HL-60/S4 (cell line): ENCODE data around the gene BHLHA15.
"Not testable (repeated sequence)": the region's sequence is repeated elsewhere in the genome, so short reads cannot be mapped to it uniquely, and the experiment has no call there.

ENCODE experiments used
- in situ Hi-C: fragments of 300-500 bp; cut with MboI; formaldehyde crosslinking; loops from 2 replicates; pipeline ENCODE4 v1.14.3; 2022; ENCODE audit warnings: low sequenced_read_pairs

The BHLHA15 gene

DNA sequence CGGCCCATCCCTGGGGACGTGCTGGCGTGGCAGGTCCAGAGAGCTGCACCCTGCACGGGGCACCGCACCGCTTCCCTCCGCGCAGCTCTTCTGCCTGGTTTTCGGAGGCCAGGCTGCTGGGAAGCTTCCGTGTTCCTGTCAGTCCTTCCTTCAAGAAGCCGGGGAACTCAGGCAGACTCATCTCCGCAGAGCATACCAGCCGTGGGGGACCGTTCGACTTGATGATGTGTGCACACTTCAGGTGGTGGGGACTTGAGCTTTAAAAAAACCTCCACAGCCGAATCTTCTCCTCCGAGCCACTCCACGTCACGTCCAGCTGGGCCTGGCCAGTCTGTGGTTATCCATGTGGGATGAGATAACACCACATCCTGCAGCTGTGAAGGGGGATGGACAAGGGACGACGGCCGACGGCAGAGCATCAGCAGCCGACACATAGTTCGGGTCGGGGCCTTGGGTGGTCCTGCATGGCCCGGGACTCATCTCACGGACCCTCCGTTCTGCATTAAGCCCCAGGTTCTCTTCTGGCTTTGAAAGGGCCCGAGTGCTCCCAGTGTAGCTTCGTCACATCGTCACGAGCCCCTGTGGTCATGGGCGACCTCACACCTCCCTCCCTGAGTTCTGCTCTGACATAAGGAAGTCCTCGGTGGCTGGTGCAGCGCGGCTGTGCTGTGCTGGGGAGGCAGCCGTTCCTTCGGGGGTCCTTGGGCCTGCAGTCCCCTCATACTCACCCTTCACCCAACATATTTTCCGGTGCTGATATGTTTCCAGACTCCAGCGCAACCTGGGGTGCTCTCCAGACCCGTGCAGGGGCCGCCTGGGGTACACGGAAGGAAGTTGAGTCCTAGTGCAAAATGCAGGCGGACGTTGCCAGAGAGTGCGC lies 4.5 kb upstream of the BHLHA15 start:
- in situ Hi-C loops, result no loop called here

DNA sequence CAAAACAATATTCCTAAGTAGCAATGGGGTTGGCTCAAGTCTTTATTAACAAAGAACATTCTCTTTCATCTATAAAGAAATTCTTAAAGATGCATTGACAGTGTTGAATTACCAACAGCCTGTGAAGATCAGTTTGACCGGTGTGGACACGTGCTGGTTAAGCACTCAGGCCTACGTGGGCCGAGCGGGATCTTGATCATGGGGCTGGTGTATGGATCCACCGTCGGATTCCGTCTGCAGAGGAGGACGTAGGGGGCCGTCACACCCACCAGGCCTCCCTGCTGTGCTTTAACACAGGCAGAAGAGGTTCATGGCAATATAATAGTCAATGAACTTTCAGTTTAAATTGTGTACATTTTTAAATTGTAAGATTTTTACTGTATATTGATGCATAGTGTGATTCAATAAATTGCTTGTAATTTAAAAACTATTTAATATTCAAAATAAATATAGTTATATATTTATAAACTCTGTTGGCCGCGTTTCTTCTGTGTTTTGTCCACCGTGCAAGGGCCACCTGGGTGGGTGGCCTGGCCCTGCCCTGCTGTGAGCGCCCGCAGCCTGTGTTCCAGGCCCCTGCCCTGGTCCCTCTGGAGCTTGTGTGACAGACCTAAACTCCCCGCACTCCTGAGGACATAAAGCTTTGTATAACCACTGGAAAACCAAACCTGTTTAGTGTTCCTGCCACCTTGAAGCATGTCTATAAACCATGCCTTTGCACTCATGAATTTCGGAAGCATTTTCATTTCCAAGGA lies 1.9 kb upstream of the BHLHA15 start:
- in situ Hi-C loops, result no loop called here

DNA sequence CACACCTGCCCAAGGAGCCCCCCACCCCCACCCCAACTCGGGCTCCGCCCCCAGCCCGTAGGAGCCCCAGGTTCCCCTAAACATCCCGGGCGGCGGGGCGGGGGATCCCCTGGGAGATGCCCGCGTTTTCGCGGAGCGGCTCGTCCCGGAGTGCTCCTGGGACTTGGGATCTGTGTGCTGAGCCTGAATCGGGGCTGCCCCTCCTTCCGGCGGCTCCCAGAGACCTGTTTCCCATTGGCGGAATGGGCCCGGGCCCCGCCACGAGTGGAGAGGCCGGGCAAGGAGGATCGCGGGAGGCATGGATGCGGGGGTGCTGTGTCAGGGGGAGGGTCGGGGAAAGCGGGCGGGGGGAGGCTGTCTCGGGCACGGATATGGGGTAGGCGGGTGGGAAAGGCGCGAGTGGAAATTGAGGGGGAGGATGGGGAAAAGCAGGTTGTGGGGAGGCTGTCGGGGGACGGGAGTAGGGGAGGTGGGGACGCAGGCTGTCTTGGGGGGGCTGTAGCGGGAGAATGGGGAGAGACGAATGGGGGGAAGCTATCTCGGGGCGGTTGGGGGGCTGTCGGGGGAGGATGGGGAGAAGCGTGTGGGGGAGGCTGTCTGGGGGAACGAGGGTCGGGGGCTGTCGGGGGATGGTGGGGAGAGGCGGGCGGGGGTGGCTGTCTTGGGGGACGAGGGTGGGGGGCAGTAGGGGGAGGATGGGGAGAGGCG lies 572 bp upstream of the BHLHA15 start:
- in situ Hi-C loops, result no loop called here

DNA sequence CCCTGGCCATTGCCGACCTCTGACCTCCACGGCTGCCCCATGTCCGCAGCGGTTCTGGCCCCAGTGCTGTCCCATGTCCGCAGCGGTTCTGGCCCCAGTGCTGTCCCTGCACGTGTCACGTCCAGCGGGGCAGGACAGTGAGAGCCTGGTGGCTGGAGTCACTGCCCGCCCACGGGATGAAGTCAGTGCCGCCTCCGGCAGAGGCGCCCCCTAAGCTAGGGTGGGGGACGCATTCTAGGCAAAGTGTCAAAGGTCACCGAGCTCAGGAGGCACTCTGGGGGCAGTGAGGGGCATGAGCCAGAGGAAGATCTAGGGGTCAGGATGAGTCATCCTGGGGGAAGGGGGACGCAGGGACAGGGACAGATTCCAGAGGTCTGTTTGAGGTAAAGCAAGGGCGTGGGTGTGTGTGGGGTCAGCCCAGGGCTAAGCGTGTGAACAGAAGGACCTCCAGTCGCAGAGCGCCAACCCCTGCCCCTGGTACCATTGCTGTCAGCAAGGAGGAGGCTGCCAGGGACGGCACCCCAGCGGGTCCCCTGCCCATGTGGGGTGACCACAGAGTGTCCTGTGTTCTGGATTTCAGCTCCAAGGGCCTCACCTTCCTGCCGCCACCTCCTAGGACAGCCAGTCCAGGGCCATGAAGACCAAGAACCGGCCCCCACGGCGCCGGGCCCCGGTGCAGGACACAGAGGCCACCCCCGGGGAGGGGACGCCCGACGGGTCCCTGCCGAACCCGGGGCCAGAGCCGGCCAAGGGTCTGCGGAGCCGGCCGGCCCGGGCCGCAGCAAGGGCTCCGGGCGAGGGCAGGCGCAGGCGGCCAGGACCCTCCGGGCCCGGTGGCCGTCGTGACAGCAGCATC lies 665 bp downstream of the BHLHA15 start:
- in situ Hi-C loops, result no loop called here

DNA sequence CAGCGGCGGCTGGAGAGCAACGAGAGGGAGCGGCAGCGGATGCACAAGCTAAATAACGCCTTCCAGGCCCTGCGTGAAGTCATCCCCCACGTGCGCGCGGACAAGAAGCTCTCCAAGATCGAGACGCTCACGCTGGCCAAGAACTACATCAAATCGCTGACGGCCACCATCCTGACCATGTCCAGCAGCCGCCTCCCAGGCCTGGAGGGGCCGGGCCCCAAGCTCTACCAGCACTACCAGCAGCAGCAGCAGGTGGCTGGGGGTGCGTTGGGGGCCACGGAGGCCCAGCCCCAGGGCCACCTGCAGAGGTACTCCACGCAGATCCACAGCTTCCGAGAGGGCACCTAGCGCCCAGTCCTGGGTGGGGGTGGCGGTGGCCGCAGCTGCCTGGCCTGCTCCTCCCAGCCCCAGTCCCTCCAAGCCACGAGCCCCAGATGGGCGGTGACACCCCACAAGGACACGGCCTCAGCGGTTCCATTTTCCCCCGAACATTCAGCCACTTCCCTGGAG lies 1.3 kb downstream of the BHLHA15 start:
- in situ Hi-C loops, result no loop called here

DNA sequence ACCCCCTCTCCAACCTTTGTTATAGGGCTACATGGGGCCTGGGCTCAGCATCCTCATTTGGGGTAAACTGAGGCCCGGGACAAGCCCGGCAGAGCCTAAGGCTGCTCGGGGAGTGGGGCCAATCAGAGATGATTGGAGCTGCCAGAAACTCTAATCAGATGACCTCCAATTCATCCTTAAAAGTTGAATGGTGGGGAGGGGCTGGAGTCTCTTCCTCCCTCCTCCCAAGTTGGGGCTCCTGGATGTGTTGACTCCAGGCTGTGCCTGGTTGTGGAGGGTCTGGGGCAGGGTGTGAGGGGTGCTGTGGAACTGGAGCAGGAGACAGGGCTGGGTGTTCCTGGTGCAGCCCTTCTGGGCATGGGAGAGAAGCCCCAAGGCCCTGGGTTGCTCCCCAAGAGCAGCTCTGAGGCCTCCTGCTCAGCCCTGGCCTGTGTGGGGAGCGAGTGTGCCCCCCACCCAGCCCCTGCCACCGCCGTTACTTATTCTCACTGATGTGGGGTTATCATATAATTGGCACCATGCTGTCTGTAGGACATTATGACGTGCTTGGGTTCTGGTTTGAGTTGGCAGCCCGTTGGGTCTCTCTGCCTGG lies 2.2 kb downstream of the BHLHA15 start:
- in situ Hi-C loops, result no loop called here

DNA sequence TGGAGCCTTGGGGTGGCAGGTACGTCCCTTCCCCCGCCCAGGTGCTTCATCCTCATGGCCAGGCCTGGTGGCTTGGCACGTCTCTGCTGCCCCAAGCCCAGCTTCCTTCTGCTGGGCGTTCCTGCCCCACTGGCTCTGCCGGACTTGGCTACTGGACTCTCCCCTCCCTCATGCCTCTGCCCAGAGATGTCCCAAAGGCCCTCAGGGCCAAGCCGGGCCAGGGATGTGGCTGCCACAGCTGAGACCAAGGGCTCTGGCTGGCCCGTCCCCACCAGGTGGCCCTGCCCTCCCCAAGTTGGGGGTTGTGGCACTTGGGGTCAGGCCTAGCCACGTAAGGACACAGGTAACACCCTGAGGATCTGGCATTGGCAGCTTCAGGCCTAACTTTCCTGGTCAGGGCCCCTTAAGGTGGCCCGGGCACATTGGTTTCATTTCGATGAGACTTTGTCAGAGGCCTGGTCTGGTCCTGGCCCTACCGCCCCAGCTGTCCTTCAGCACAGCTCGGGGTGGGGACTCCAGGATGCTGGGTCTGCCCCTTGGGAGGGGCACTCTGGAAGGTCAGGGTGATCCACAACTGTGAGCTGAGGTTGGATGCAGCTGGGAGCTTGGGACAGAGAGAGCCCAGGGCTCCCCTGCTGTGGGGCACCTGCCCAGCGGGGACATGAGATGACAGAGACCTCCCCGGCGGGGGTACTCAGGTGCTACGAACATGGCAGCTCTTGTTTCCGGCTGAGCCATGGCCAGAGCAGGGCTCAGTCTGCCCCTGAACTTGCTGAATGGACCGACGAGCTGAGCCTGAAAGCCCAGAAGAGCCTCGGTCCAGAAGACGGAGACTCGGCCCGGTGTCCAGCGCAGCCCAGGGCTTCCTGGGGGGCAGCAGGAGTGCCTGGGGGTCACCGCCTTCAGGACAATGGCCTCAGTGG lies 2.9 kb downstream of the BHLHA15 start:
- in situ Hi-C loops, result no loop called here

DNA sequence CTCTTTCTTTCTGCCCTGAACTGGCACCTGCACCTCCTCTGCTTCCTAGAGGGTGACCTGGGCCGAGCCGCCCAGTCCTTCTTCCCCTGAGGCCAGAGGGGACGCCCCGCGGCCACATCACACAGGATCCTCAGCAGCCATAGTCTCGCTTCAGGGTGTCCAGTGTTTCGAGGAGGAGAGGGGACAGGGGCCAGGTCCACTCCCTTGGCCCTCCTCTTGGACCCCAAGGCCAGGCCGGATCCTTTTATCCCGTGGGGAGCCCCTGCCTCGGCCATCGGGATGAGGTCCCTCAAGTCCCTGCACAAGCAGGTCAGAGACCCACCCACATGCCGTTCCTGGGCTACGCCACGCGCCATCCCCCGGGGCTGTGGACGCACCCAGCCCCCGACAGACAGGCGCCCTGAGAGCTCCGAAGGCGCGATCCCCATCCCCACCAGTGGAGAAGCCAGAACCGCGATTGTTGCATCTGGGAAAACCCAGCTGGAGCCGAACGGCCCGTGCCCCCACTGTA lies 3.6 kb downstream of the BHLHA15 start:
- in situ Hi-C loops, result no loop called here

DNA sequence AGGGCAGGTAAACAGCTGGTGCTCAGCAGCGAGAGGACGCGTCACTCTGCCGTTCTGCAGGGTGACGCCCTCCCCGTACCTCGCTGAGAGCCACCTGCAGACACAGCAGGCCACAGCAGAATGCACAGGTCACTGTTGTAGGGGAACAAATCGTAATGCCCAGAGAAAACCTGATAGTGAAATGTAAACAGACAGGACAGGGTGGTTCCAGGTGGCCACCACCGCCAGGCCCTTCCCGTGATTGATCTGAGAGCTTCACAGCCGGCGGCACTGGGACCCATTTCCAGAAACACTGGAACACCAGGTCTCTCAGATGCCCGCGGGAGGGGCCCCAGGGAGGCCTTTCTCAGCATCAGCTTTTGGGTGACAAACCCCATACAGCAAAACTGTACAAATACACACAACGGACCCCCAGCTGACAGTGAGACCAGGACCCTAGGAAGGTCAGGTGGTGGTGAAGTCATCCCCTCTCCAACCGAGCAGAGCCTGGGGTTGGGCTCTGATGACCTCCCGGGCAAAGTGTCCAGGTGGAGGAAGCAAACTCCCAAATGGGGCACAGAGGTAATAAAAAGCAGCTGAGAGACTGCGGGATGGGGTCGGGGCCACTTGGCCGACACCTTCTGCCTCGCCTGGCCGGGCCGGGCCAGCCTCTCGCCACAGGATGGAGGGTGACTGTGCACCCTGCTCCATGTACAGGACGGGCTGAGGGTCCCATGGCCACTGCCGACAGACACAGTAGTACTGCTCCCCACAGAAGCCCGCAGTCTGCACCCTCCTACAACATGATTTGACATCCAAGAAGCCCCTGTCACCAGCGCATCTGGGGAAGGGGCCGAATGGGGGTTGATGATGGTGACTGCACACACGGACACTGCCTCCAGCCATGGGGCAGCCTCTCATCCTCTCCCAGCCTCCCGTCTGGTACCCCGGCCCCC lies 4.6 kb downstream of the BHLHA15 start:
- in situ Hi-C loops, result no loop called here

DNA sequence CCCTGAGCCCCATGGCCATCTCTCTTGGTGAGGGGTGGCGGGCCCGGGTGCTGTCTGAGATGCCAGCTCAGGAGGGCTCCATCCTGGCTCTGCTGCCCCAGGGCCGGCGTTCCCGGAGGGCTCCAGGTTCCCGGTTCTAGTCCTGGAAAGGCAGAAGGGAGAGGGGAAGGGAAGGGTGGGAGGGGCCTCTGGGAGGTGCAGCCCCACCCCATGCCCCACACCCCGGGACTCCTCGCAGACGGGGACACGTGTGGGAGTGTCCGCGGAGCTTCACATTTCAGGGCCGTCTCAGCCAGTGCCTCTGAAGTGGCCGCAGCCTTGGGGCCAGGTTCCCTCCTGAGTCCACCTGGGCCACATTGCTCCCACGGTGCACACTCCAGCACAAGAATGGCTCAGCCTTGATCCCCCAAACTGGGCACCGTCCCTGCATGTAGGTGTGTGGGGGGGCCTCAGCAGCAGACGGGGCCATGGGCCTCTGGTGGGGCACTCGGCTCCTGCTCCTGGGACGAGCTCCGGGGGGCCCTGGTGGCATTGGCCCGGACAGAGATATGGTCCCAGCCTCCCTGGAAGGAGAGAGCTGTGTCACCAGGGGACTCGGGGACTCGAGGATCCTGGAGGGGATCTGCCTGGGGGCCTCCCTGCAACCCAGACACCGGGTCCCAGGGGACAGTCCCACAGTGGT lies 5.8 kb downstream of the BHLHA15 start:
- in situ Hi-C loops, result no loop called here

DNA sequence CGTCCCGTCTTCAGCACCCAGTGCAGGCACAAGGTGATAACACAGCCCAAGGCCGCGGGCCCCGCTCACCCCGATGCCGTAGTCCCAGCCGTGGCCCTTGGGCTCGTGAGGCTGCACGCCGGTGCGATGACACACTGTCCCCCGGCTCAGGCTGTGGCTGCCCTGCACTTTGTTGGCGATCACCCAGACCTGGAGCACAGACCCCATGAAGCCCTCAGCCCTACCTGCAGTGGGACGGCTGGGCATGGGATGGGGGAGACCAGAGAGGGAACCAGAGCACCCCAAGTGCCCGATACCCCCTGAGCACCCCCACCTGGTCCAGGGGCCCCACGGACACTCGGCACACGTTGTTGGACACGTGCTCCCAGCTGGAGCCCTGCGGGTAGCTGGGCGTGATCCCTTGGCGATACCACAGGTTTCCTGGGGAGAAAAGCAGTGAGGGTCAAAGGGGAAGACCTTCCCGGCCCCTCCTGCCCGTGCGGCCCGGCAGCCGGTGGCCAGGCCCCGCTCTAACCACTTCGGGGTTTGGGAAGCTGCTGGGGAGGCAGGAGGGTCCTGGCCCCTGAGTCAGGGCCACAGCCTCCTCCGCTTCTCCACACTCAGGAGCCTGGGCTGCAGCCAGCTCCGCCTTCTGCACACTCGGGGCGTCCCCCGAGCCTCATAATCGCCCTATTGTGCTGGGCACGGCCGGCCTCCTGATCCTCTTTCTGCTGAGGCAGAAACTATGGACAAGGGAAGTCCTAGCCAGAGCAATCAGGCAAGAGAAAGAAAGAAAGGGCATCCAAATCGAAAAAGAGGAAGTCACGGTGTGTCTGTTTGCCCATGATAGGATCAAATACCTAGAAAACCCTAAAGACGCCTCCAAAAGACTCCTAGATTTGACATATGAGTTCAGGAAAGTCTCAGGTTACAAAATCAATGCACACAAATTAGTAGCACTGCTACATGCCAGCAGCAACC lies 6.7 kb downstream of the BHLHA15 start:
- in situ Hi-C loops, result no loop called here

DNA sequence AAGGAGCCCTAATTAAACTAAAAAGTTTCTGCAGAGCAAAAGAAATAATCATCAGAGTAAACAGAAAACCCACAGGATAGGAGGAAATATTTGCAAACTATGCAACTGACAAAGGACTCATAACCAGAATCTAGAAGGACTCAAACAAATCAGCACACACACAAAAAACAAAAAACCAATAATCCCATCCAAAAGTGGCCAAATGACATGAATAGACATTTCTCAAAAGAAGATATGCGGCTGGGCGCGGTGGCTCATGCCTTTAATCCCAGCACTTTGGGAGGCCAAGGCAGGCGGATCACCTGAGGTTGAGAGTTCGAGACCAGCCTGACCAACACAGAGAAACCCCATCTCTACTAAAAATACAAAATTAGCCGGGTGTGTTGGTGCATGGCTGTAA lies 8.1 kb downstream of the BHLHA15 start:
- in situ Hi-C loops, result not testable (repeated sequence)

DNA sequence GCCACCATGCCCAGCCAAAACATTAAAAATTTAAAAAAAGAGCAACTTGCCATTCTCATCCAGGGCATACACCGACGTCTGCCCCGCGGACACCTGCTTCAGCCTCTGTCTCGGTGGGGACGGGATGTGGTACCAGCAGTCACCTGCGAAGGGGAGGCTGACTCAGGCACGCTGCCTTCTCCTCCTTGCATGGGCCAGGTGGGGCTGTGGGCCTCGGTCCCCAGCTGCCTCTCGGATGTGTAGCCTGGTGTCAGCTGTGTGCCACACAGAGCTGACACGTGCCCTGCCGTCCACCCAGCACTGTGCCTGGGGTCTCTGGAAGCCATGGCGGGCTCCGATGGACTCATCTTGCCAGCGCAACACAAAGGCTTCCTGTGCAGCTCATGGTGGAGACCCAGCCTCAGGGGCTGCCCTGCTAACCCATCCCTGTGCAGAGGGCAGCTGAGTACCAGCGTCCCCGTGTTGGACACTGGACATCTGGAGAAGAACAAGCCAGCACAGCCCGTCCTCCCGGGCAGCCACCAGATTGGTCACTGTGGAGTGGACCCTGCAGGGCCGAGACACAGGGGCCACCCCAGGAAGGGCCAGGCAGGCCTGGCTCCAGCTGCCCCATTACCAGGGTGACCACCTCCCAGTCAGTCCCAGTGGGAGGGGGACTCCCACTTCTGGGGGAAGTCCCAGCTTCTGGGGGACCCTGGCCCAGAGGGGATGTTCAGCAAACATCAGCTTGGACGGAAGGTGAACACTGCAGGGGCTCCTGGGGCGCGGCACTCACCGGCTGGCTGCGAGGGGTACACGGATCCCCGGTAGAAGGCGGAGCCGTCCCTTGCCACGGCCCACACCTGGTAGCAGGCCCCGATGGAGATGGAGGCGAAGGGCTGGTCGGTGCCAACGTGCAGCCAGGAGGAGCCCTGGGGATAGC lies 10.6 kb downstream of the BHLHA15 start:
- in situ Hi-C loops, result no loop called here

DNA sequence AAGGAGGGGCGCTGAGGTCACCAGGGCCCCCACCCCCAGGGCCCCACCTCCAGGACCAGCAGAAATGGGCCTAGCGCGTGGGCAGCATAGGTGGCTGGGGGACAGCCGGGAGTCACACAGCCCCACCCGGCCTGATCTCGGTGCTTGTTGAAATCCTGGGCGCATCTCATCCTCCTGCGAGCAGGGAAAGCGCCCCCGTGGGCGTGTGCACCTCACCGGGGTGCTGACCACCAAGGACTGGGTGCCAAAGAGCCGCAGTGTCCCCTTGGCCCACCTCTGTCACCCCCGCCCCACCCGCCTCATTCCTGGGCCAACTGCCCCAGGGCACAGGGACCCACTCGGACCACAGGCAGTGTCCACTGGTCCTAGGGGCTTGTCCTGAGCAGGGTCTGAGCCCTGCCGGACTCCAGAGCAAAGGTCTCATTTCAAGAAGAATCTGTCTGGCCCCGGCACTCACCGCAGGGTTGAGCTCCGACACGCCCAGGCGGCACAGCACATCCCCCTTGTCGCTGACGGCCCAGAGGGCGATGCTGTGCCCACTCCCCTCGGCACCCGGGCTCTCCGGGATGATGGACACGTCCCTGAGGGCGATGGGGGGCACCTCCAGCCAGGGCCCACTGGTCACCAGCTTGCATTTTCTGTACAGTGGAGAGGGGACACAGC lies 11.4 kb downstream of the BHLHA15 start:
- in situ Hi-C loops, result no loop called here
